ENCODE measurements around the gene ADAM23.

DNA sequence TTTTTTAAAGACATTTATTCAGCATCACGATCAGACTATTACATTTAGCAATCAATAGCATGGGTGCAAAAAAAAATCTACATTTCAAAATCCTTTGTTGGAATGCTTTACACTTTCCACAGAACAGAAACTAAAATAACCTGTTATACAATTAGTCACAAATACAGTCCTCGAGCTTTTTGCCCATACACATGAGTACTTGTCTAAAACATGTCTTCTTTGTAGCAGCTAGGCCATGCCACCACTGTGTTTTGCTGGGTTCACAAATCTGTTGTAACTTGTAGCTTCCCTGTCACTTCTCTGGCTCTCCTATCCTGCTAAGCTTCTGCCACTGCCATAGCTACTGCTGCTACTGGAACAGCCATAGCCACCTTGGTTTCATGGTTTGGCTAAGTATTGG lies 24.4 kb upstream of the ADAM23 start:
- TF ChIP-seq, protein P1, sequence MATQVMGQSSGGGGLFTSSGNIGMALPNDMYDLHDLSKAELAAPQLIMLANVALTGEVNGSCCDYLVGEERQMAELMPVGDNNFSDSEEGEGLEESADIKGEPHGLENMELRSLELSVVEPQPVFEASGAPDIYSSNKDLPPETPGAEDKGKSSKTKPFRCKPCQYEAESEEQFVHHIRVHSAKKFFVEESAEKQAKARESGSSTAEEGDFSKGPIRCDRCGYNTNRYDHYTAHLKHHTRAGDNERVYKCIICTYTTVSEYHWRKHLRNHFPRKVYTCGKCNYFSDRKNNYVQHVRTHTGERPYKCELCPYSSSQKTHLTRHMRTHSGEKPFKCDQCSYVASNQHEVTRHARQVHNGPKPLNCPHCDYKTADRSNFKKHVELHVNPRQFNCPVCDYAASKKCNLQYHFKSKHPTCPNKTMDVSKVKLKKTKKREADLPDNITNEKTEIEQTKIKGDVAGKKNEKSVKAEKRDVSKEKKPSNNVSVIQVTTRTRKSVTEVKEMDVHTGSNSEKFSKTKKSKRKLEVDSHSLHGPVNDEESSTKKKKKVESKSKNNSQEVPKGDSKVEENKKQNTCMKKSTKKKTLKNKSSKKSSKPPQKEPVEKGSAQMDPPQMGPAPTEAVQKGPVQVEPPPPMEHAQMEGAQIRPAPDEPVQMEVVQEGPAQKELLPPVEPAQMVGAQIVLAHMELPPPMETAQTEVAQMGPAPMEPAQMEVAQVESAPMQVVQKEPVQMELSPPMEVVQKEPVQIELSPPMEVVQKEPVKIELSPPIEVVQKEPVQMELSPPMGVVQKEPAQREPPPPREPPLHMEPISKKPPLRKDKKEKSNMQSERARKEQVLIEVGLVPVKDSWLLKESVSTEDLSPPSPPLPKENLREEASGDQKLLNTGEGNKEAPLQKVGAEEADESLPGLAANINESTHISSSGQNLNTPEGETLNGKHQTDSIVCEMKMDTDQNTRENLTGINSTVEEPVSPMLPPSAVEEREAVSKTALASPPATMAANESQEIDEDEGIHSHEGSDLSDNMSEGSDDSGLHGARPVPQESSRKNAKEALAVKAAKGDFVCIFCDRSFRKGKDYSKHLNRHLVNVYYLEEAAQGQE (IDR thresholded peaks at IDR 0.05), result no peak
- TF ChIP-seq POLR2A (IDR thresholded peaks at IDR 0.05; ENCODE audit: low read length) (no peak), CHD2 (IDR thresholded peaks at IDR 0.05; ENCODE audit: low read length, partially characterized antibody) (no peak), EHMT2 (IDR thresholded peaks at IDR 0.05; ENCODE audit: low read depth) (no peak), RCOR1 (IDR thresholded peaks at IDR 0.05; ENCODE audit: low read depth, low read length) (no peak)
- TF ChIP-seq, protein P2, sequence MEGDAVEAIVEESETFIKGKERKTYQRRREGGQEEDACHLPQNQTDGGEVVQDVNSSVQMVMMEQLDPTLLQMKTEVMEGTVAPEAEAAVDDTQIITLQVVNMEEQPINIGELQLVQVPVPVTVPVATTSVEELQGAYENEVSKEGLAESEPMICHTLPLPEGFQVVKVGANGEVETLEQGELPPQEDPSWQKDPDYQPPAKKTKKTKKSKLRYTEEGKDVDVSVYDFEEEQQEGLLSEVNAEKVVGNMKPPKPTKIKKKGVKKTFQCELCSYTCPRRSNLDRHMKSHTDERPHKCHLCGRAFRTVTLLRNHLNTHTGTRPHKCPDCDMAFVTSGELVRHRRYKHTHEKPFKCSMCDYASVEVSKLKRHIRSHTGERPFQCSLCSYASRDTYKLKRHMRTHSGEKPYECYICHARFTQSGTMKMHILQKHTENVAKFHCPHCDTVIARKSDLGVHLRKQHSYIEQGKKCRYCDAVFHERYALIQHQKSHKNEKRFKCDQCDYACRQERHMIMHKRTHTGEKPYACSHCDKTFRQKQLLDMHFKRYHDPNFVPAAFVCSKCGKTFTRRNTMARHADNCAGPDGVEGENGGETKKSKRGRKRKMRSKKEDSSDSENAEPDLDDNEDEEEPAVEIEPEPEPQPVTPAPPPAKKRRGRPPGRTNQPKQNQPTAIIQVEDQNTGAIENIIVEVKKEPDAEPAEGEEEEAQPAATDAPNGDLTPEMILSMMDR (IDR thresholded peaks at IDR 0.05), result no peak

Measured in A549 (cell line).